Activated CD8-positive, alpha-beta memory T cell treated with anti-CD3 and anti-CD28 coated beads for 36 hours (primary cell): Measurements from ENCODE around the gene FBXW8. TPM values are rescaled to one million over a fixed set of nuclear protein-coding genes. Genes with fewer than 3 reads are reported as not detected.

Experiments used
- CTCF ChIA-PET: fragments of 350-600 bp; sonication (Branson Sonifier 250); formaldehyde crosslinking; loops from one replicate; lab custom pipeline; 2021; ENCODE audit warnings: antibody characterized with exemption; lab: Charles Lee
- POLR2A ChIA-PET: fragments of 350-600 bp; sonication (Branson Sonifier 250); formaldehyde crosslinking; loops from one replicate; lab custom pipeline; 2021; ENCODE audit warnings: antibody characterized with exemption; lab: Charles Lee
- total RNA-seq, 2 experiments: library from RNA; stranded (reverse); gene quantifications; one replicate each; pipeline ENCODE4 v1.2.3, GENCODE V29; 2021

FBXW8 gene
- total RNA-seq, 2 experiments from 2014 or later = 7.6 to 9.1 TPM

GRCh38 chr12:117073611-117074010 is 162.9 kb downstream of the FBXW8 start:
- ChIA-PET POLR2A (no interaction called here), CTCF (interaction anchor here (0.6 kb wide), 2 partner anchors 69 to 1083 kb away, joined by 3 to 6 read pairs; no protein-coding TSS in a partner anchor)

- ChIA-PET CTCF (no interaction called here), POLR2A (no interaction called here)
These were observed 165.9 kb downstream of the FBXW8 start for GRCh38 chr12:117076410-117077372.

- POLR2A ChIA-PET = interaction anchor here (0.6 kb wide), 1 partner anchor 168 kb away, joined by 3 read pairs; no protein-coding TSS in a partner anchor
- CTCF ChIA-PET = no interaction called here
These were observed 168.7 kb downstream of the FBXW8 start for GRCh38 chr12:117079487-117079886.

- ChIA-PET CTCF (no interaction called here), POLR2A (no interaction called here)
These were observed 170.0 kb downstream of the FBXW8 start for GRCh38 chr12:117080661-117081144.

Other genes with a start within 250 kb of the FBXW8 start
- gene SPRING1, start 172.9 kb upstream of the FBXW8 start, total RNA-seq = 10 to 100 TPM; 37.7 to 39.1 TPM
- 10 to 100 TPM; 15.7 to 16.2 TPM for gene RNFT2, start 172.6 kb upstream of the FBXW8 start, total RNA-seq
- not detected for gene HRK, start 29.5 kb upstream of the FBXW8 start, total RNA-seq
- 10 to 100 TPM; 27.9 to 31.1 TPM for gene TESC, start 188.5 kb downstream of the FBXW8 start, total RNA-seq